Fibroblast of villous mesenchyme (primary cell): Measurements from ENCODE around the gene PALLD. TPM values are rescaled to one million over a fixed set of nuclear protein-coding genes. Genes with fewer than 3 reads are reported as not detected.
A peak's percentile ranks its signal among the peaks of the same experiment; 100 is the strongest.

Source experiments
- DNase-seq: peaks from one replicate; pipeline ENCODE4 v3.0.0-alpha.2; 2010; ENCODE audit warnings: low read depth
- H3K4me3 ChIP-seq: 2 replicates; pipeline ENCODE4 v1.5.1; 2011; ENCODE audit warnings: low read depth, mild to moderate bottlenecking, low read length
- CTCF ChIP-seq: IDR thresholded peaks from 2 replicates; pipeline ENCODE4 v1.5.1; 2012; ENCODE audit warnings: low read depth, mild to moderate bottlenecking, low read length; ENCODE audit not compliant: insufficient read depth
- total RNA-seq: library from RNA; depleted of rRNA; stranded (reverse); fragments of >200 nt; gene quantifications from 2 replicates; pipeline ENCODE4 v1.2.3, GENCODE V29; 2012

Gene PALLD
- total RNA-seq, 1 donor = 188 TPM

DNA sequence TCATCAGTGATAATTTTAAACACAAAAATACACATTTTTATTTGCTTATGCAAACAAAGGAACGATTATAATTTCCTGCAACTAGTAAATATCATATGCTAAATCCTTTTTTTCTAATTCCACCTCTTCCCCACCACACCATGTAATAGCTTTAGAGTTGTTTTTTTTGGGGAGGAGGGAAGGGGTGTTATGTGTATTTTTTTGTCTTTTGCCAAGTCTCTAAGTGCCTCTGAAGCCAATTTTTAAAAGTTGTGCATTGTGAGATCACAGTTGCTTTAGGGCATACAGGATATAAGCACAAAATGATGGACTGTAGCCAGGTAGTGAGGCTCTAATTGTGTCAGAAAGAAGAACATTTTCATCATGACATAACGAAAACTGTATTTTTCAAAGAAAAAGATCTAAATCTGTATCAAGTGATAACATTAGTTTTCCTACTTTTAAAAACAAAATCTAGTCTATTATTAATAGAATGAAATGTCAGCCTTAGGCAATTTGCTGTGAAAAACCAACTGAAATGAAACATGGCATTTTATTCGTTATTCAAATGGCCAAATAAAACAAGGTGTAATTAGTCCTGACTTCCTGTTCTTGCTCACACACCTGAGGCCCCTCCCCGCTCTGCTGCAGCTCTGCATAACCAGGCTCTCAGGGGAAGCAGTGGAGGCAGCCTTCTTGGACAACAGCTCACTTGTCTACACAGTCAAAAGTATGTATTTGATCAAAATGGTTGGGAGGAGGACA lies 157.4 kb downstream of the PALLD start:
- no peak for TF ChIP-seq CTCF
- H3K4me3 ChIP-seq = no peak overlapping the region
- no peak for DNase-seq

- H3K4me3 ChIP-seq = no peak overlapping the region
- no peak for DNase-seq
- TF ChIP-seq CTCF = no peak
Measured at GRCh38 chr4:168654848-168655174, 158.0 kb downstream of the PALLD start.

- no peak for DNase-seq
Measured at GRCh38 chr4:168655182-168655581, 158.3 kb downstream of the PALLD start.

DNA sequence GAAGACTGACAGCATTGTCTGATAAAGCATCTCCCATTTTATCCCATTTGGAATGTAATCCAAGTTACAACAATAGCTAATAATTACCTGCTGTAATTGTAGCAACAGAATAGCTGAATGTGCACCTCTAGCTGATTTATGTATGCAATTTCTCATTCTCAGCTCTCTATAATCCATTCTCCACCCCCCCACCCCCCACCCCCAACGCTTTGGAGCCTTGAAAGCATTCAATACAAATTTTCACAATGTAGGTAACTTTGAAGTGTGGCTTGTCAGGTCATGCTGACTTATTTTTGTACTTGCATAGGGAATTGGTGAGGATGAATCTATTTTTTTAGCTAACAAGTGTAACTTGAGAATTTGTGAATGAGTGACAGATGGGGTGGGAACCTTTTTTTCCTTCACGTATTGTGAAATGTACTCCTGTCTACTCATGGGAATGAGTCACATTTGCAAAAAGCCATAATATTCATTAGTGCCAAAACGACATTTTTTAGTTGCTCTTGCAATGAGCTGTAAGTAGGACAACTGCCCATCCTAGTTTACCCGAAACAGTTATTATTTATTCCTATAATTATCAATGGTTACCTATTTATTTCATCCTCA lies 159.3 kb downstream of the PALLD start:
- TF ChIP-seq CTCF = no peak
- no peak overlapping the region for H3K4me3 ChIP-seq
- DNase-seq = peak; percentile 87

More at GRCh38 chr4:168655182-168655581, 158.3 kb downstream of the PALLD start:
- no peak overlapping the region for H3K4me3 ChIP-seq
- no peak for TF ChIP-seq CTCF

- DNase-seq = no peak
- TF ChIP-seq CTCF = no peak
- H3K4me3 ChIP-seq = no peak overlapping the region
Measured at GRCh38 chr4:168656946-168657473, 160.2 kb downstream of the PALLD start.

- no peak for DNase-seq
- TF ChIP-seq CTCF = no peak
- no peak overlapping the region for H3K4me3 ChIP-seq
Measured at GRCh38 chr4:168658751-168659150, 161.9 kb downstream of the PALLD start.
